Fibroblast of pulmonary artery (primary cell): Measurements from ENCODE around the gene CLCC1.

Source experiments
- DNase-seq: peaks from one replicate; pipeline ENCODE4 v3.0.0-alpha.2; 2010; ENCODE audit warnings: low read depth
- H3K4me3 ChIP-seq: replicated peaks from 2 replicates; pipeline ENCODE4 v1.5.1; 2011; ENCODE audit warnings: low read depth, mild to moderate bottlenecking, control low read depth, low read length, moderate library complexity
- CTCF ChIP-seq: IDR thresholded peaks from 2 replicates; pipeline ENCODE4 v1.5.1; 2011; ENCODE audit warnings: mild to moderate bottlenecking, control low read depth, low read length, inconsistent platforms; ENCODE audit errors: missing control alignments

CLCC1 gene

GRCh38 chr1:108962681-108963051 lies 618 bp downstream of the CLCC1 start:
- DNase-seq: peak; percentile 13
- no peak for TF ChIP-seq CTCF
- H3K4me3 ChIP-seq: peak overlapping the region; percentile 75

GRCh38 chr1:108961752-108962486 lies 1.4 kb downstream of the CLCC1 start:
- no peak for DNase-seq
- peak overlapping the region; percentile 75 for H3K4me3 ChIP-seq
- no peak for TF ChIP-seq CTCF

DNA sequence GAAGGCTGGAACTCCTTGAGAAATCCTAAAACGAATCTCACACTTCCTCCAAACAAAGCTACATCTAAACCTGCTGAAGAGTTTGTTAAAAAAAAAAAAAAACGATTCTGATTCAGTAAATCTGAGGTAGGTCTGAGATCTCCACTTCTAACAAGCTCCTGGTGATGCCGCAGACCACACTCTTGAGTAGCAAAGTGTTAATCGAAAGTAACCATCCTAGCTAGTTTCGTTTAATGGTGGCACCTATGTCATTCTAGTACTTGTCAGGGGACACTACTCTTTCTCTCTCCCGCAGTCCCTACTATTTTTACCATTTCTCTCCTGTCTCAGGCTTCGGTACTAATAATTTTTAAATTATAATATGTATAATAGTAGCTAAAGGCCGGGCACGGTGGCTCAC lies 2.1 kb downstream of the CLCC1 start:
- H3K4me3 ChIP-seq: no peak overlapping the region
- no peak for TF ChIP-seq CTCF
- no peak for DNase-seq

- TF ChIP-seq CTCF: no peak
- DNase-seq: no peak
- no peak overlapping the region for H3K4me3 ChIP-seq
Measured at GRCh38 chr1:108960719-108961118, 2.6 kb downstream of the CLCC1 start.

GRCh38 chr1:108957888-108958287 lies 5.4 kb downstream of the CLCC1 start:
- DNase-seq: no peak
- H3K4me3 ChIP-seq: no peak overlapping the region
- TF ChIP-seq CTCF: no peak

DNA sequence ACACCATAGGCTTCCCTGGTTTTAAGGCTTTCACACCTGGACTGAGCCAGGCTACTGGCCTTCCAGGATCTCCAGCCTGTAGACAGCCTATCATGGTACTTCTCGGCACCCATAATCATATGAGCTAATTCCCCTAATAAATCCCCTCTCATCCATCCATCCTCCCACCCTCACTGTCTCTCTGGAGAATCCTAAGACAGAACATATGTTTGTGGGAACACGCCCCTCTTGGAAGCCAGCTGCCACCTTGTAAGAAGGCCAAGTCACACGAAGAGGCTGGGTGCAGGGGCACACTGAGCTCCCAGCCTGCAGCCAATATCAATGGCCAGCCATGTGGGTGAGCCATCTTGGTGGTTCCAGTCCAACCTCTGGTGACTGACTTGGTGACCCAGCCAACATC lies 7.4 kb downstream of the CLCC1 start:
- no peak for TF ChIP-seq CTCF
- DNase-seq: no peak
- no peak overlapping the region for H3K4me3 ChIP-seq

DNA sequence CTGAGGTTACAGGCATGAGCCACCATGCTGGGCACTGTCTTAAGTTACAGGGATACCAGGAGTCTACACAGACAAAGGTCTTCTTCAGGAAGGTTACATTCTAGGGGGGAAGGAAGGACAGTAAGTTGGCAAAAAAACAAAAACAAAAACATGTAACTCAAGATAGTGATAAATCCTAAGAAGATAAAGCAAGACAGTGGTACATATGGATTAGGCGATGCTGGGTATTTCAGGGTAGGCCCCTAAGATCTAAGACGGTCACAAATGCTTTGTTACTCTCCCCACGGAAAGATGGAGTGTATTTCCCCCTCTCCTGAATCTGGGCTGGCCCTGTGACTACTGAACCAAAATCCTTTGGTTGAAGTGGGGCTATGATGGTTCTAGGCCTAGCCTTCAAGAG lies 8.2 kb downstream of the CLCC1 start:
- DNase-seq: no peak
- H3K4me3 ChIP-seq: no peak overlapping the region
- TF ChIP-seq CTCF: no peak
